T-helper 17 cell (primary cell): Measurements from ENCODE around the gene KCTD19. TPM values are rescaled to one million over a fixed set of nuclear protein-coding genes. Genes with fewer than 3 reads are reported as not detected.

Experiments
- ATAC-seq: fragments of 150-1000 bp; cut with Tn5 transposase; 2 replicates; pipeline ENCODE4 v1.10.0; 2021; ENCODE audit warnings: mild to moderate bottlenecking, moderate library complexity
- DNase-seq, 3 donors: peaks; one replicate each; pipeline versions ENCODE4 v3.0.0 to v3.0.0-alpha.2; 2020 to 2021
- H3K9me3 ChIP-seq: one replicate; pipeline ENCODE4 v1.7.0; 2013; ENCODE audit warnings: low read length, mild to moderate bottlenecking; ENCODE audit not compliant: control insufficient read depth, poor library complexity, severe bottlenecking
- H3K27ac Mint-ChIP-seq: one replicate; pipeline ENCODE4 v1.8.0; 2022; ENCODE audit warnings: mild to moderate bottlenecking, moderate library complexity, mixed read lengths
- H3K27me3 Mint-ChIP-seq: one replicate; pipeline ENCODE4 v1.8.0; 2022; ENCODE audit warnings: mixed read lengths
- H3K36me3 Mint-ChIP-seq: one replicate; pipeline ENCODE4 v1.8.0; 2022; ENCODE audit warnings: low read depth, mixed read lengths
- H3K4me1 Mint-ChIP-seq: one replicate; pipeline ENCODE4 v1.8.0; 2022; ENCODE audit warnings: mild to moderate bottlenecking, mixed read lengths
- H3K4me3 Mint-ChIP-seq: one replicate; pipeline ENCODE4 v1.8.0; 2022; ENCODE audit warnings: mild to moderate bottlenecking, moderate library complexity, mixed read lengths
- total RNA-seq, 4 donors: library from RNA in 2 of 4; stranded (reverse) in 2 of 4; gene quantifications; one replicate each; pipeline ENCODE4 v1.2.3 and lab custom pipeline; 2022 to 2026

The KCTD19 gene
- total RNA-seq, 2 donors from 2014 or later, result not detected

GRCh38 chr16:67256701-67257230 is 69.8 kb downstream of the KCTD19 start:
- peaks cover 14% of the 10 kb centered on the region for H3K27me3 Mint-ChIP-seq

GRCh38 chr16:67255553-67256221 is 70.9 kb downstream of the KCTD19 start:
- Mint-ChIP-seq H3K27me3 (peaks cover 10% of the 10 kb centered on the region), H3K4me1 (peaks cover 3% of the 10 kb centered on the region), H3K27ac (no peak overlapping the region), H3K4me3 (no peak overlapping the region), H3K36me3 (peaks cover 2% of the 10 kb centered on the region)
- ATAC-seq, result no peak
- H3K9me3 ChIP-seq, result no peaks in the 10 kb centered on the region
- no peak for DNase-seq

More at GRCh38 chr16:67256701-67257230, 69.8 kb downstream of the KCTD19 start:
- Mint-ChIP-seq H3K36me3 (peaks cover 2% of the 10 kb centered on the region), H3K27ac (no peak overlapping the region), H3K4me3 (no peak overlapping the region), H3K4me1 (peaks cover 3% of the 10 kb centered on the region)
- DNase-seq (no peak), ATAC-seq (no peak)
- no peaks in the 10 kb centered on the region for H3K9me3 ChIP-seq

- H3K9me3 ChIP-seq, result no peaks in the 10 kb centered on the region
- Mint-ChIP-seq H3K4me3 (no peak overlapping the region), H3K27me3 (peaks cover 17% of the 10 kb centered on the region), H3K27ac (no peak overlapping the region), H3K36me3 (peaks cover 4% of the 10 kb centered on the region), H3K4me1 (peaks cover 3% of the 10 kb centered on the region)
- no peak for ATAC-seq
- DNase-seq, result no peak
Measured at GRCh38 chr16:67254801-67255552, 71.6 kb downstream of the KCTD19 start.

GRCh38 chr16:67252609-67253497 is 73.7 kb downstream of the KCTD19 start:
- Mint-ChIP-seq H3K27me3 (peaks cover 19% of the 10 kb centered on the region), H3K27ac (no peak overlapping the region), H3K4me3 (no peak overlapping the region), H3K36me3 (peaks cover 4% of the 10 kb centered on the region), H3K4me1 (peaks cover 16% of the 10 kb centered on the region)
- ATAC-seq (no peak), DNase-seq (no peak)
- no peaks in the 10 kb centered on the region for H3K9me3 ChIP-seq

- H3K27ac Mint-ChIP-seq, result peak overlapping the region; percentile 41
- H3K4me1 Mint-ChIP-seq, result peaks cover 25% of the 10 kb centered on the region
- ATAC-seq (no peak), DNase-seq (no peak)
- peak overlapping the region; percentile 91 for H3K4me3 Mint-ChIP-seq
- H3K27me3 Mint-ChIP-seq, result peaks cover 12% of the 10 kb centered on the region
- H3K36me3 Mint-ChIP-seq, result peaks cover 2% of the 10 kb centered on the region
- H3K9me3 ChIP-seq, result no peaks in the 10 kb centered on the region
Measured at GRCh38 chr16:67250045-67250327, 76.6 kb downstream of the KCTD19 start.

- DNase-seq (no peak), ATAC-seq (no peak)
- H3K36me3 Mint-ChIP-seq, result peaks cover 2% of the 10 kb centered on the region
- peak overlapping the region; percentile 91 for H3K4me3 Mint-ChIP-seq
- H3K4me1 Mint-ChIP-seq, result peaks cover 30% of the 10 kb centered on the region
- H3K27ac Mint-ChIP-seq, result peak overlapping the region; percentile 95
- peaks cover 12% of the 10 kb centered on the region for H3K27me3 Mint-ChIP-seq
- no peaks in the 10 kb centered on the region for H3K9me3 ChIP-seq
Measured at GRCh38 chr16:67249178-67250044, 77.1 kb downstream of the KCTD19 start.

- ATAC-seq (no peak), DNase-seq (peak in 2 of 3 donors; percentile 22 to 26)
- Mint-ChIP-seq H3K4me3 (peak within 1 kb of the TSS; percentile 93), H3K27ac (peak within 1 kb of the TSS; percentile 95), H3K4me1 (peaks cover 37% of the 10 kb centered on the region), H3K36me3 (peaks cover 2% of the 10 kb centered on the region), H3K27me3 (peaks cover 12% of the 10 kb centered on the region)
- no peaks in the 10 kb centered on the region for H3K9me3 ChIP-seq
Measured at GRCh38 chr16:67248401-67249177, 78.0 kb downstream of the KCTD19 start, which contains the start of gene SLC9A5. SLC9A5 (plus strand) TSS chr16:67248979; CDS start chr16:67249015, 36 bp downstream.

GRCh38 chr16:67248073-67248400 is 78.5 kb downstream of the KCTD19 start:
- Mint-ChIP-seq H3K36me3 (peaks cover 2% of the 10 kb centered on the region), H3K27me3 (peaks cover 12% of the 10 kb centered on the region), H3K4me3 (peak overlapping the region; percentile 93), H3K27ac (peak overlapping the region; percentile 95), H3K4me1 (peaks cover 37% of the 10 kb centered on the region)
- no peak for DNase-seq
- no peaks in the 10 kb centered on the region for H3K9me3 ChIP-seq
- no peak for ATAC-seq

GRCh38 chr16:67247192-67248072 is 79.1 kb downstream of the KCTD19 start, which contains the start of gene FHOD1:
FHOD1 (minus strand) TSS chr16:67247481; CDS start chr16:67247410, 71 bp downstream.
- H3K36me3 Mint-ChIP-seq, result peaks cover 2% of the 10 kb centered on the region
- peak within 1 kb of the TSS; percentile 93 for H3K4me3 Mint-ChIP-seq
- no peaks in the 10 kb centered on the region for H3K9me3 ChIP-seq
- peaks cover 12% of the 10 kb centered on the region for H3K27me3 Mint-ChIP-seq
- peak within 1 kb of the TSS; percentile 95 for H3K27ac Mint-ChIP-seq
- ATAC-seq (peak; percentile 76), DNase-seq (peak; percentile 91 to 95 (median 94))
- peaks cover 39% of the 10 kb centered on the region for H3K4me1 Mint-ChIP-seq

- Mint-ChIP-seq H3K27ac (peak overlapping the region; percentile 95), H3K27me3 (peaks cover 12% of the 10 kb centered on the region), H3K4me1 (peaks cover 40% of the 10 kb centered on the region), H3K36me3 (peaks cover 2% of the 10 kb centered on the region), H3K4me3 (peak overlapping the region; percentile 93)
- DNase-seq (peak in 1 of 3 donors; percentile 27), ATAC-seq (no peak)
- H3K9me3 ChIP-seq, result no peaks in the 10 kb centered on the region
Measured at GRCh38 chr16:67246756-67247191, 79.8 kb downstream of the KCTD19 start.
